Measurements from ENCODE around the gene METTL16. TPM values are rescaled to one million over a fixed set of nuclear protein-coding genes. Genes with fewer than 3 reads are reported as not detected.
A peak's percentile ranks its signal among the peaks of the same experiment; 100 is the strongest.

METTL16 gene
- total RNA-seq, 2 experiments from 2014 or later, result 19.7 to 21.3 TPM

DNA sequence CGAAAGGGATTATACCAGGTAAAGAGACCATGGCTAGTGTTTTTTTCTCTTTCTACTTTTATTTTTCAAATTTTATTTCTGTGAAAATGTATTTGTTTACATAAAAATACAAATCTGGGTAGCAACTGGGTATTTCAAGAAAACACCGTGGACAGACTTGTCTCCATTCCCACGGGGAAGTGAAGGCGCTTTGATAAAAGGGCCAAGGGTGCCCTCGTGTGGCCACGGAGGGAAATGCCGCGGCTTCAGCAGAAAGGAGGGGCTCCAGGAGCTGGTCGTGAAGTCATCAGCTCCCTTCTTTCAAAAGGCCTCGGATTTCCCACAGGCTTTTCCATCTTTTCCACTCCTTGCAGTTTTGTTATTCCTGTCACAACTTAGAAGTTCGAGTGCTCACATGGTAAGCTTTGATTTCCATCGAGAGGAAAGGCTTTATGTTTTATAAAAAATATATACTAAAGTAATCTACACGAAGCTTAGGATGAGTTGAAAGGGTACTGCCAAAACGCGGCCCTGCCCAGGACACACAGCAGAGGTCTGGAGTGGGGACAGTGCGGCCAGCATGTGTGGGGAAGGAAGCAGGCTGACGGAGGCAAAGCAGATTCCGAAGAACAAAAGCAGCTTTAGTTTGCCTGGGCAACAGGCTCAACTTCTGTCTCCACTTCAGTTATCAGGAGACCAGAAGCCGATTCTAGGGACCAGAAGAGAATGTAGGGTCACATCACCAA, 95.5 kb downstream of the METTL16 start:
- Mint-ChIP-seq H3K4me3 (no peak overlapping the region), H3K27ac (no peak overlapping the region), H3K9me3 (no peaks in the 10 kb centered on the region), H3K27me3 (no peaks in the 10 kb centered on the region), H3K4me1 (peaks cover 2% of the 10 kb centered on the region), H3K36me3 (ENCODE audit: low read depth) (no peaks in the 10 kb centered on the region)
- ChIA-PET CTCF (interaction anchor here (0.5 to 10.0 kb wide), 35 partner anchors 9 to 507 kb away, joined by 3 to 425 read pairs (median 4); partner anchors contain the start of genes MNT and TSR1), POLR2A (interaction anchor here (0.9 to 4.1 kb wide), 8 partner anchors 12 to 699 kb away, joined by 3 to 60 read pairs (median 6); partner anchors contain the start of genes METTL16, MNT, SGSM2 and TSR1)
- peak; percentile 88 for DNase-seq

DNA sequence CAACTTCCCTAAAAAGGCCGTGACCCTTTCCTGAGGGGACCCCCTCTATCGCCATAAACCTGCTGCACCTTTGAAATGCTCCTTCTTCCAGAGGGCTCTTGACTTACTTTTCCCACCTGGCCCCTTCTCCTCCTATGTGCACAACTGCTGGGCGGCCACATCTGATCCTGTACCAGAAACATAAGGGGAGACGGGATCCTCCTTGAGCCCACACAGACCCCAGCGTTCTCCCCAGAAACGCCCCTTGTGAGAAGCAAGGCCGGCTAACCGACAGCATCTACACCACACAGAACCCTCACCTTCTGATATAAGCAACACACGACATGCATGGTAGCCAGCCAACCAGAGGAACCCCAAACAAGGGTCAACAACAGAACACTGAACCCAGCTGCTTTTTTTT, 96.6 kb downstream of the METTL16 start:
- no peaks in the 10 kb centered on the region for H3K27me3 Mint-ChIP-seq
- DNase-seq, result no peak
- no peaks in the 10 kb centered on the region for H3K9me3 Mint-ChIP-seq
- H3K4me3 Mint-ChIP-seq, result no peak overlapping the region
- ChIA-PET CTCF (interaction anchor here (0.6 to 10.0 kb wide), 7 partner anchors 12 to 170 kb away, joined by 3 to 425 read pairs (median 7); partner anchors contain the start of gene MNT), POLR2A (interaction anchor here (0.9 to 4.1 kb wide), 6 partner anchors 11 to 698 kb away, joined by 3 to 60 read pairs (median 5); partner anchors contain the start of genes SGSM2 and TSR1)
- no peaks in the 10 kb centered on the region for H3K36me3 Mint-ChIP-seq (ENCODE audit: low read depth)
- H3K4me1 Mint-ChIP-seq, result peaks cover 2% of the 10 kb centered on the region
- no peak overlapping the region for H3K27ac Mint-ChIP-seq

DNA sequence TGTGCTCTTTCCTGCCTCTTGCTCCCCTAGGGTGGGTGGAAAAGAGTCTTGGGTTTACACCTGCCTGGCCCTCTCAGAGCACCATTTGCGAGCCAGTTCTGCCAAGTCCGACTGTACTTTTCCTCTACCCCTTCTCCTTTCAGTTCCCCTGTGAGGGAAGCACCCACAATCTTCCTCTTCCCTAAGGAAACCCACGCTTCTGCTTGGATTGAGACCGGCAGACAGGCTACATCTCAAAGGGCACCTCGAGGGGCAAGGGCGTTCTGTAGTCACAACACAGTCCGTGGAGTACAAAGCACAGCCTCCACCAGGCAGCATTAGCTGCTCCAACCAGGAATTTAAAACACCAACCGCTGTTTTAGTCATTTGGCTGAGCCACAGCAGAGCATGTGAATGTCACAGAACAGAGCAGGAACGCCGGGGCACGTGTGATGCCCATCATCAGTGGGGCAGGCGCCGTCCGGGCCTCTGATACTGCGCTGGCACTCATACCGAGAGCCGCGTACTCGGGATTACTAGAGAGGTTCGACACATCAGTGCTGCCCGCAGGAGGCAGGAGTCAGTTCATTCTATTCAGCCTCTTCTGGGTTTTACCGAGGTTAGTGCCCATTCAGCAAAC, 97.1 kb downstream of the METTL16 start:
- Mint-ChIP-seq H3K27ac (no peak overlapping the region), H3K4me3 (no peak overlapping the region)
- CTCF ChIA-PET, result interaction anchor here (0.6 to 10.0 kb wide), 3 partner anchors 12 to 38 kb away, joined by 3 to 425 read pairs (median 80); partner anchors contain the start of gene MNT

DNA sequence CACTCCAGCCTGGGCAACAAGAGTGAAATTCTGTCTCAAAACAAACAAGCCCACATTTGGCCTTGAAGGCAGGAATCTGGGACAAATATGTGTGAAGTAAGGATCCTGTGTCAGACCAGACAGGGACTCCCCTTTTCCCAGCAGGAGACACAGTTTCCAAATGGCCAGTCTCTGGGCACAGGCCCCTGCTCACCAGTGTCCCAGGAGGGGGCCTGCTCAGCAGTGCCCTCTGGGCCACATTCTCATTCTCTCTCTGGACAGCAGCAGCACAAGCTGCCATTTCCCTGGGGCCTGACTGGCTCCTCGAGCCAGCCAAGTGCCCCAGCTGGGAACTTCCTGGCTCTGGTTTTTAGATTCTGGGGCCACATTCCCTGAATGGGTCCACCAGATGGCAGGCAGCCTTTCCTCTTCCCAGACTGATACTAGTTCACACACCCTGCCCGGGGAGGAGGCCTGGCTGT, 99.1 kb downstream of the METTL16 start:
- CTCF ChIA-PET, result interaction anchor here (0.6 to 10.0 kb wide), 3 partner anchors 13 to 104 kb away, joined by 3 to 425 read pairs (median 3); no protein-coding TSS in a partner anchor
- H3K4me1 Mint-ChIP-seq, result peaks cover 2% of the 10 kb centered on the region
- no peak overlapping the region for H3K4me3 Mint-ChIP-seq
- POLR2A ChIA-PET, result interaction anchor here (1.0 to 2.5 kb wide), 2 partner anchors 10 to 20 kb away, joined by 3 to 10 read pairs; no protein-coding TSS in a partner anchor
- no peak for DNase-seq
- H3K27ac Mint-ChIP-seq, result no peak overlapping the region
- H3K27me3 Mint-ChIP-seq, result no peaks in the 10 kb centered on the region
- H3K36me3 Mint-ChIP-seq (ENCODE audit: low read depth), result no peaks in the 10 kb centered on the region
- H3K9me3 Mint-ChIP-seq, result no peaks in the 10 kb centered on the region

More for the DNA sequence above, 97.1 kb downstream of the METTL16 start:
- no peaks in the 10 kb centered on the region for H3K27me3 Mint-ChIP-seq
- peaks cover 2% of the 10 kb centered on the region for H3K4me1 Mint-ChIP-seq
- no peaks in the 10 kb centered on the region for H3K9me3 Mint-ChIP-seq
- POLR2A ChIA-PET, result interaction anchor here (3.8 to 4.1 kb wide), 2 partner anchors 23 to 31 kb away, joined by 31 to 60 read pairs; no protein-coding TSS in a partner anchor
- H3K36me3 Mint-ChIP-seq (ENCODE audit: low read depth), result no peaks in the 10 kb centered on the region
- no peak for DNase-seq

GRCh38 chr17:2410951-2411350, 100.7 kb downstream of the METTL16 start:
- no peak overlapping the region for H3K4me3 Mint-ChIP-seq
- H3K27ac Mint-ChIP-seq, result no peak overlapping the region
- DNase-seq, result no peak
- no peaks in the 10 kb centered on the region for H3K27me3 Mint-ChIP-seq
- H3K4me1 Mint-ChIP-seq, result peaks cover 9% of the 10 kb centered on the region
- POLR2A ChIA-PET, result interaction anchor here (1.0 to 2.5 kb wide), 2 partner anchors 11 to 18 kb away, joined by 3 to 10 read pairs; no protein-coding TSS in a partner anchor
- H3K9me3 Mint-ChIP-seq, result no peaks in the 10 kb centered on the region
- CTCF ChIA-PET, result interaction anchor here (10.0 kb wide), 1 partner anchor 30 kb away, joined by 425 read pairs; no protein-coding TSS in a partner anchor
- H3K36me3 Mint-ChIP-seq (ENCODE audit: low read depth), result no peaks in the 10 kb centered on the region

DNA sequence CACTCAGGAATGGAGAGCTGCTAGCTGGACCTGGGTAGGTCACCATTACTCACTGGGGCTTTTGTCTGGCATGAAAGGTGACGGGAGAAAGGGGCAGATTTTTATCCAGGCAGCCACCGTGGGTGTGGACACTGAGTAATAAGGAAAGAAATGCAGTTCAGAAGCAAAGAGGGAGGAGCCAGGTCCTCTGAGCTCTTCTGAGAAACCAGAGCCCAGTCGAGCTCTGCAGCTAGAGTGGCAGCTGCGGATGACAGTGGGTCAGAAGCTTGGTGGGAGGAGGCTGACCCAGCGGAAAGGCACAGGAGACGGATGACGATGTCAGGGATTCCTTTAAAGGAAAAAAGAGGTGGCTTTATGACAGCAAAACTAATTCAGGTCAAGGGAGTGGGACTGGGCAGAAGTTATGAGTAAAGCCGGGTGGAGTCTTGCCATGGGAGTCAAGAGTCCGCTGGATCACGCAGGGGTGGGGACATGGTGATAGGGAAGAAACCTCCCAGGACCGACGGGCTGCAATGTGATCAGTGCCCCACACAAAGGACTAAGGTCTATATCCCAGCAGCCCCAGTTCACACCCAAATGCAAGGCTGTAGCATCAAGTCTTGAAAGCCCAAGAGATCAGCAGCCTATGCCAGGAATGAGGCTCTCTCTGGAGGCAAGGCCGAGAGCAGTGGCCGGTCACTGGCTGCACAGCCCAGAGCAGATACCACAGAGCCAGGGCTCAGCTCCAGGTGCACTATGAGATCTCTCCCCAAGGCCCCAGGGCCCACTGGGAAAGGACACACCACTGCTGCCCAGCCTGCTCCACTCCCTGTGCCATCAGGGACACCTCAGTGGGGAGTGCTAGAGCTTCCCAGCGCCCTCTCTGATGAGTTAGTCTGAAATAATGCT, 104.5 kb downstream of the METTL16 start:
- Mint-ChIP-seq H3K4me3 (no peak overlapping the region), H3K36me3 (ENCODE audit: low read depth) (no peaks in the 10 kb centered on the region), H3K4me1 (peaks cover 32% of the 10 kb centered on the region), H3K9me3 (no peaks in the 10 kb centered on the region), H3K27ac (peak overlapping the region; percentile 47), H3K27me3 (no peaks in the 10 kb centered on the region)
- no peak for DNase-seq
- ChIA-PET CTCF (interaction anchor here (0.6 to 11.2 kb wide), 5 partner anchors 9 to 352 kb away, joined by 4 to 80 read pairs (median 5); partner anchors contain the start of gene HIC1), POLR2A (interaction anchor here (0.6 to 9.4 kb wide), 4 partner anchors 9 to 140 kb away, joined by 3 to 166 read pairs (median 6); no protein-coding TSS in a partner anchor)

DNA sequence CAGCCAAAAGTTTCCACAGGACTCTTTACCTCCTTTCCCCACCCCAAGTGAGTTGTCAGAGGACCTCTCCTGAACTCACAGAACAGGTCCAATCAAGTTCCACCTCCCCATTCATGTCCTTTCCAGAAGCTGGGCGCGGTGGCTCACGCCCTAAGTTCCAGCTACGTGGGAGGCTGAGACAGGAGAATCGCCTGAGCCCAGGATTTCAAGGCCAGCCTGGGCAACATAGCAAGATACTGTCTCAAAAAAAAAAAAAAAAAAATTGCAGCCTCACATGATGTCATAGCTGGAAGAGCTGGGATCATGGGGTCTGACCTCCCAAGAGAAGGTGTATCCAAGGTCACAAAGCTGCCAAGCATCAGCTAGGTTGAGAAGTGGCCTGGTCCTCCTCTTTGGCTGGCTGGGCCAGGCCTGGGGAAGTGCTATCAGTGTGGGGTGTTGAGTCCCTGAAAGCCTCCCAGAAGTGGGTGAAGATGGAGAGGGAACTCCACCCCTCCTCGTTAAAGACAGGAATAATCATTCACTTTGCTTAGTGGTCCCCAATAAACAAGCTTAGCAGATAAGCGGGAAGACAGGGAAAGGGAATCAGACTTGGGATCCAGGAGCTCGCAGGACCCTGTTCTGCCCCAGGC, 105.3 kb downstream of the METTL16 start:
- DNase-seq, result no peak
- Mint-ChIP-seq H3K27ac (peak overlapping the region; percentile 47), H3K36me3 (ENCODE audit: low read depth) (no peaks in the 10 kb centered on the region), H3K9me3 (no peaks in the 10 kb centered on the region), H3K27me3 (no peaks in the 10 kb centered on the region), H3K4me1 (peaks cover 36% of the 10 kb centered on the region), H3K4me3 (no peak overlapping the region)
- ChIA-PET CTCF (interaction anchor here (0.8 to 11.2 kb wide), 4 partner anchors 9 to 351 kb away, joined by 4 to 80 read pairs (median 39); partner anchors contain the start of gene HIC1), POLR2A (interaction anchor here (0.6 to 9.4 kb wide), 3 partner anchors 15 to 140 kb away, joined by 3 to 166 read pairs (median 7); no protein-coding TSS in a partner anchor)

DNA sequence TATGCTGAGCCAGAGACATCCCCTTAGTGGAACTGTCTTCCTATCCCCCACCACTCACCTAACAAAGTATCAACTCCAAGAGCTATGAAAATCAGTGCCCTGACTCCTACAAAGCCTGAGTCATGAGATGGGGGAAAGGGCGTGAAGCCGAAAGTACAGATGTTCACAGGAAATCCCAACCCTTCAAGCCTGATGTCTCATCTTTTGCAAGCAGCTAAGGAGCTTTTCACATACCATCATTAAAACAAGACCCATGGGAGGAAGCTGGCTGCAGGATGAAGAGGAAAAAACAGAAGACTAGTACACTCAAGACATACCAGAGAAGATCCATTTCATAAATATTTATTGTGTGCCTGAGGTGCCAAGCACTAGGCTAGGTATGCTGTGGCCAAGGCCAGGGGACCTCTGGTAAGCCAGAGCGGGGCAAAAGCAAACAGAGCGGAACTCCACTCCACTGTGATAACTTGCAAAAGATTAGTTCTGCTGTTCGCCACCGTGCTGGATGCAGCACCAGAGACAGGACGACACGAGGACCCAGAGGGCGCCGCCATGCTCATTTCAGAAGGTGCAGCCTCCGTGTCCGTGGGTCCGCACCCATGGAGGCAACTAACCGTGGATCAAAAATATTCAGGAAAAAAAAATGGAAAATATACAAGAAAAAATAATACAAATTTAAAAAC, 106.3 kb downstream of the METTL16 start:
- H3K4me3 Mint-ChIP-seq, result no peak overlapping the region
- no peaks in the 10 kb centered on the region for H3K27me3 Mint-ChIP-seq
- H3K36me3 Mint-ChIP-seq (ENCODE audit: low read depth), result no peaks in the 10 kb centered on the region
- ChIA-PET CTCF (interaction anchor here (1.3 to 11.2 kb wide), 3 partner anchors 10 to 23 kb away, joined by 5 to 80 read pairs (median 73); no protein-coding TSS in a partner anchor), POLR2A (interaction anchor here (7.4 to 9.4 kb wide), 2 partner anchors 14 to 22 kb away, joined by 68 to 166 read pairs; no protein-coding TSS in a partner anchor)
- H3K4me1 Mint-ChIP-seq, result peaks cover 36% of the 10 kb centered on the region
- H3K9me3 Mint-ChIP-seq, result no peaks in the 10 kb centered on the region
- no peak for DNase-seq
- H3K27ac Mint-ChIP-seq, result peak overlapping the region; percentile 10

DNA sequence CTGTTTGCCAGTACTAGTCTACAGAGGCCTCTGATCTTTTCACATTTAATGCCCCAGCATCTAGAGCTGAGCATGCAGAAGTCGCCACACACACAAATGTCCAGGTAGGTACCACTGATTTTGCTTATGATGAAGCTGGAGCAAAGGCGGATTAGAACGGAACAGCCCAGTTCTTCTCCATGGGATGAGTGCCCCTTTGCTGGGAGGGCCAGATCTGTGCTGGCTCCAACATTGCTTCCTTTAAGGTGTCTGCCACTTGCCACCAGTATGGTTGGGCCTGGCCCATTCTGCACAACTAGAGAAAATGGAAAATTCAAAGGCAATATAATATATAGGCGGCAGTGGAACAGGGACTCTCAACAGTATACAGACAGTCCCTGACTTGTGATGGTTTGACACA, 108.6 kb downstream of the METTL16 start:
- Mint-ChIP-seq H3K27ac (no peak overlapping the region), H3K27me3 (no peaks in the 10 kb centered on the region), H3K4me3 (peak overlapping the region; percentile 75), H3K9me3 (no peaks in the 10 kb centered on the region), H3K36me3 (ENCODE audit: low read depth) (no peaks in the 10 kb centered on the region), H3K4me1 (peaks cover 49% of the 10 kb centered on the region)
- POLR2A ChIA-PET, result interaction anchor here (1.2 to 9.4 kb wide), 6 partner anchors 10 to 66 kb away, joined by 3 to 166 read pairs (median 8); partner anchors contain the start of genes SGSM2 and TSR1
- no peak for DNase-seq
- CTCF ChIA-PET, result interaction anchor here (2.0 to 11.2 kb wide), 3 partner anchors 10 to 21 kb away, joined by 13 to 80 read pairs (median 73); no protein-coding TSS in a partner anchor

DNA sequence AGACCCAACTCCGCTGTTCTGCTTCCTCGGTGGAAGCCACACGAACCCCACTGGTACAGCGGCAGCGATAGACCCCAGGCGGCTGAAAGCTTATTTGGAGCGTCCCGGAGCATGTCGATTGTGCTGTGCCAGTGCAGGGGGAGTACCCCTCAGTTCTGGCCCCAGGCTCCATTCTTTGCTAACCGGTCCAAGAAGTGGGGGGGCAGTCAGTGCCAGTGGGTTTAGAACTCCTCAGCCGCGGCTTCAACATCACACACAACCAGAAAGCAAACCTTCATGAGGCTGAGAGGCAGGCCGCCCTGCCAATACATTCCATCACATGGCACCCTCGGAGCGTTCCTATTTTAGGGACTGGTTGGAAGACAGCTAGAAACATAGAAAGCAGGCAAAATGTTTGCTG, 109.1 kb downstream of the METTL16 start:
- no peak for DNase-seq
- H3K27me3 Mint-ChIP-seq, result no peaks in the 10 kb centered on the region
- CTCF ChIA-PET, result interaction anchor here (2.0 to 11.2 kb wide), 3 partner anchors 10 to 20 kb away, joined by 13 to 80 read pairs (median 73); no protein-coding TSS in a partner anchor
- no peaks in the 10 kb centered on the region for H3K9me3 Mint-ChIP-seq
- H3K36me3 Mint-ChIP-seq (ENCODE audit: low read depth), result no peaks in the 10 kb centered on the region
- H3K4me1 Mint-ChIP-seq, result peaks cover 54% of the 10 kb centered on the region
- POLR2A ChIA-PET, result interaction anchor here (1.2 to 9.4 kb wide), 6 partner anchors 10 to 99 kb away, joined by 3 to 166 read pairs (median 10); partner anchors contain the start of genes SGSM2, SMG6, SRR and TSR1
- peak overlapping the region; percentile 75 for H3K4me3 Mint-ChIP-seq
- peak overlapping the region; percentile 81 for H3K27ac Mint-ChIP-seq

All from activated CD4-positive, alpha-beta memory T cell treated with anti-CD3 and anti-CD28 coated beads, Interleukin-2, amount 10 ng/mL, durations not matched to agents 7 days and 5 days (primary cell).